Activated T-cell treated with anti-CD3 and anti-CD28 coated beads, Interleukin-2, amount 50 U/mL, for 4 hours (primary cell): ENCODE results near the gene ATP23. TPM values are rescaled to one million over a fixed set of nuclear protein-coding genes. Genes with fewer than 3 reads are reported as not detected.
A peak's percentile ranks its signal among the peaks of the same experiment; 100 is the strongest.

Source experiments
- ATAC-seq, 2 donors: fragments of 200-7000 bp; cut with Tn5 transposase; one replicate each; pipeline ENCODE4 v1.10.0; 2021
- DNase-seq: peaks from one replicate; pipeline ENCODE4 v3.0.0-alpha.2; 2020
- H3K27me3 Mint-ChIP-seq: one replicate; pipeline ENCODE4 v1.8.0; 2021; ENCODE audit warnings: low read depth, mixed read lengths
- H3K36me3 Mint-ChIP-seq: one replicate; pipeline ENCODE4 v1.8.0; 2022; ENCODE audit warnings: mixed read lengths; ENCODE audit not compliant: insufficient read depth
- H3K4me1 Mint-ChIP-seq: one replicate; pipeline ENCODE4 v1.8.0; 2021; ENCODE audit warnings: low read depth, mixed read lengths
- H3K4me3 Mint-ChIP-seq: one replicate; pipeline ENCODE4 v1.8.0; 2021; ENCODE audit warnings: mild to moderate bottlenecking, moderate library complexity, mixed read lengths
- H3K9me3 Mint-ChIP-seq: one replicate; pipeline ENCODE4 v1.8.0; 2021; ENCODE audit warnings: mixed read lengths
- total RNA-seq, 3 donors: library from RNA; stranded (reverse); gene quantifications; one replicate each; pipeline ENCODE4 v1.2.1, GENCODE V29; 2021

Gene ATP23
- total RNA-seq, 3 donors from 2014 or later: 3.3 to 7.0 (median 5.9) TPM

DNA sequence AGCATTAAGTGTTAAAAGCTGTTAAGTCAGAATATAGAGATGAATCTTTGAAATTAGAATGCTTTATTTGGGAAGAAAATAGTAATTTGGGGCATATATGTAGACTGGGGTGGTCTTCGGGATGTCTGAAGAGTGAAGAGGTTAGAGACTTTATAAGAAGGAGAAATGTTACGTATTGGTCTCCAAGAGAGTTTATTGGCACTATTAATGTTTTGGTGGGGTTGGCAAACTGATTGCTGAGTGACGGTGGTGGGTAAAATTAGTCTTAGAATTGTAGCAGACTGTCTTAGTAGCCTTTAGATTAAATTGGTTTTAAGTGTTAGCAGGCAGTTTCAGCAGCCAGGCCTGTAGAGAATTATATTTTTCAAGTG, 4.9 kb upstream of the ATP23 start:
- H3K27me3 Mint-ChIP-seq: no peaks in the 10 kb centered on the region
- no peaks in the 10 kb centered on the region for H3K9me3 Mint-ChIP-seq
- H3K4me1 Mint-ChIP-seq: peaks cover 30% of the 10 kb centered on the region
- DNase-seq: no peak
- H3K36me3 Mint-ChIP-seq: peaks cover 6% of the 10 kb centered on the region
- peak overlapping the region; percentile 77 for H3K4me3 Mint-ChIP-seq
- no peak for ATAC-seq

DNA sequence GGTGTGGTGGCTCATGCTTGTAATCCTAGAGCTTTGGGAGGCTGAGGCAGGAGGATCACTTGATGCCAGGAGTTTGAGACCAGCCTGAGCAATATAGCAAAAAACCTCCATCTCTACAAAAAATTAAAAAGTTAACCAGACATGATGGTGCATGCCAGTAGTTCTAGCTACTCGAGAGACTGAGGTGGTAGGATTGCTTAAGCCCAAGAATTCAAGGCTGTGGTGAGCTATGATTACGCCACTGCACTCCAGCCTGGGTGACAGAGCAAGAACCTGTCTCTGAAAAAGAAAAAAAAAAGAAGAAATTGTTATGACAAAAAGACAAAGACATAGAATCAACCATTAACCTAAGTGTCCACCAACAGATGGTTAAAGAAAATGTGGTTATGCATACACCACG, 2.1 kb upstream of the ATP23 start:
- H3K4me1 Mint-ChIP-seq: peaks cover 49% of the 10 kb centered on the region
- H3K9me3 Mint-ChIP-seq: no peaks in the 10 kb centered on the region
- H3K36me3 Mint-ChIP-seq: no peaks in the 10 kb centered on the region
- no peak overlapping the region for H3K4me3 Mint-ChIP-seq
- DNase-seq (no peak), ATAC-seq (no peak)
- no peaks in the 10 kb centered on the region for H3K27me3 Mint-ChIP-seq

DNA sequence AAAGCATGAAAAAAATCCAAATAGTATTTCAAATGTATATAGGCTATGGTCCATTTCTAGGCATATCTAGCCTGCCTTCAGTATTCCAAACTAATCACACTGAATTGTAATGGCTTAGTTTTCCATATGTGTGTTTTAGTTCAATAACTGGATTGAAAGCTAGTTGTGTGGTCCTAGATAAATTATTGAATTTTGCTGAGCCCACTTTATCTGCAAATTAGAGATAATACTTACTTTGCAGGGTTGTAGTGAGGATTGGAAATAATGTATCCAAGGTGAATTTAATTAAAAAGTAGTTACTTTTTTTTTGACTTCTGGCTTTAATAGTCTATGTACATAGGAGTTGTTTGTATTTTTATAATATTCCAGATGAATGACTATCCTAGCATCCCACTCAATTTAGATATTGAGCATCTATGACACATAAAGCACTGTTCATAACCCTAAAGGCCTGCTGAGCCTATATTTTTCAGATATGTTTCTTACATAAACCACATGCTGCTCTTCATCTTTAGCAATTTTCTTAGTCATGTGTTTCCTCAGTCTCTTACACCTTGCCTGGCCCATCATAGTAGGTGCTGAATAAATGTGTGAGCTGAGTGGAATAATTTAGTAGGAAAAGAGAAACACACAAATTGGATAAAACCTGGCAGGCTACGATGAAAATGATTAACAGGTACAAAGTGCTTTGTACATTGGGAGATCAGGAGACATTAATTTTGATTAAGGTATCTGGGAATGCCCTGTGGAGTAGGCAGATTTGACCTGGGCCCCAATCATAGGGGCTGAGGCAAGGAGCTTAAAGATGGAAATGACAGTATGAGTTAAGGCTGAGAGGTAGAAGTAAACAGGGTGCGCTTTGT, 1.1 kb upstream of the ATP23 start:
- no peak for ATAC-seq
- H3K4me1 Mint-ChIP-seq: peaks cover 45% of the 10 kb centered on the region

DNA sequence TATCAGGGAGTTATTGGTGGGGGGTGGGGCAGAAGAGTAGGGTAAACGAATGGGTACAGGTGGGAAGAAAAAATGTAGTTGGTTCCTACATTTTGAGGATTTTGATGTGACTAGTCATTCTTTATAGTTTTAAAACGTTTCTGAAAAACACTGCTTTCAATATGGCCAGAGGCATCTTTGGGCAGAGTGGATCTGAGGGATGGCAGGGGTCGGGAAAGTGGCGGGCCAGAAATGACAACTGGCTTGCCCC, 527 bp upstream of the ATP23 start:
- no peaks in the 10 kb centered on the region for H3K36me3 Mint-ChIP-seq

More for the DNA sequence above, 1.1 kb upstream of the ATP23 start:
- Mint-ChIP-seq H3K4me3 (peak overlapping the region; percentile 93), H3K9me3 (no peaks in the 10 kb centered on the region), H3K36me3 (no peaks in the 10 kb centered on the region), H3K27me3 (no peaks in the 10 kb centered on the region)
- no peak for DNase-seq

DNA sequence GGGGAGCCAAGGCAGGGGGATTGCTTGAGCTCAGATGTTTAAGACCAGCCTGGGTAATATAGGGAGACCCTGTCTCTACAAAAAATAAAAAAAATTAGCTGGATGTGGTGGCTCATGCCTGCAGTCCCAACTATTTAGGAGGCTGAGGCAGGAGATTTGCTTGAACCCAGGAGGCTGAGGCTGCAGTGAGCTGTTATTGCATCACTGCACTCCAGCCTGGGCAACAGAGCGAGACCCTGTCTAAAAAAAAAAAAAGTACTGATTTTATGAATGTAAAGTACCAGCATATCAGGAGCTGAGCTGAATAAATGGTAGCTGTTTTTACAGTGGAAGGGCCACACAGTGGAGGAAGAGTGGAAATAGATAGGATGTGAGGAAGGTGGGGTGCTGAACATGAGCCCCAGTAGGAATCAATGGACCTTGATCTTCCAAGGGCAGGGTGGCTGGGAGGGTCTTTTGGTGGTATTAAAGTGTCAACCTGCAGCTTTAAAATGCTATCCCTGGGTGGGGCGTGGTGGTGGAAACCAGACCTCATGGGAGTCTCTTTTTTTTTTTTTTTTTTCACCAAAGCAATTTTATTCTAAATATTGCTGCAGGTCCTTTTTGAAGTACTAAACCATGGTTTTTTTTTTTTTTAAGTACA, 2.2 kb downstream of the ATP23 start:
- Mint-ChIP-seq H3K4me1 (peaks cover 34% of the 10 kb centered on the region), H3K4me3 (no peak overlapping the region), H3K9me3 (no peaks in the 10 kb centered on the region), H3K36me3 (peaks cover 4% of the 10 kb centered on the region), H3K27me3 (no peaks in the 10 kb centered on the region)
- DNase-seq (no peak), ATAC-seq (no peak)

More for the DNA sequence above, 527 bp upstream of the ATP23 start:
- DNase-seq (no peak), ATAC-seq (no peak)
- H3K27me3 Mint-ChIP-seq: no peaks in the 10 kb centered on the region
- H3K4me1 Mint-ChIP-seq: peaks cover 39% of the 10 kb centered on the region
- H3K9me3 Mint-ChIP-seq: no peaks in the 10 kb centered on the region
- H3K4me3 Mint-ChIP-seq: peak overlapping the region; percentile 93

DNA sequence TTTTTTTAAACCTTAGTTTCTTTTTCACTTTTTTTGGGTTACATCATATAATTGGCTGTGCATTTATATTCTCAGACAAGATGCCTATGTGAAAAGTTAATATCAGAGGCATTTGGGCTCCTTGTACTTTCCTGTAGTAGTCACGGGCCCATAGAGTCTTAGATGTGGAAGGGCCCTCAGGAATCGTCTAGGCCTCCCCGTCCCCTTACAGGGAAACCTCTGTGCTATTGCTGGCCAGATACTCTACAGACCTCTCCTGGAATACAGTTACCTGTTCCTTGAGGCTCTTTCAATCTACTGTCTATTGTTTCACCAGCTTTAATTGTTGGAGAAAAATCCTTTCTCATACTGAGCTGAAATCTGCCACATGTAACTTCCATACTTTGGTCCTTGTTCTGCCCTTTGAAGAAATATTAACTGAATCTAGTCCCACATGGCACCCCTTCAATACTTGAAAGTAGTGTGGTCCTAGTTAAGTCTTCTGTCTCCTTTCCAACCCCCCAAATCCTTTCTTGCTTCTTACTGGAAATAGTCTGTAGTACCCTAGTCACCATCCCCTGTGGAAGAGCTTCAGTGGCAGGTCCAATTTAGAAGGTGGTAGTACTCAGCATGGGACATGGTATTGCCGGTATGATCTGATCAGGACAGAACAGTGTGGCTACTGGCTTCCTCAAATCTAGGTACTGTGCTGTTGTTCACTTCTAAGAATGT, 3.1 kb downstream of the ATP23 start:
- DNase-seq (no peak), ATAC-seq (no peak)
- Mint-ChIP-seq H3K4me3 (no peak overlapping the region), H3K4me1 (peaks cover 33% of the 10 kb centered on the region), H3K9me3 (no peaks in the 10 kb centered on the region), H3K27me3 (no peaks in the 10 kb centered on the region), H3K36me3 (peaks cover 11% of the 10 kb centered on the region)

DNA sequence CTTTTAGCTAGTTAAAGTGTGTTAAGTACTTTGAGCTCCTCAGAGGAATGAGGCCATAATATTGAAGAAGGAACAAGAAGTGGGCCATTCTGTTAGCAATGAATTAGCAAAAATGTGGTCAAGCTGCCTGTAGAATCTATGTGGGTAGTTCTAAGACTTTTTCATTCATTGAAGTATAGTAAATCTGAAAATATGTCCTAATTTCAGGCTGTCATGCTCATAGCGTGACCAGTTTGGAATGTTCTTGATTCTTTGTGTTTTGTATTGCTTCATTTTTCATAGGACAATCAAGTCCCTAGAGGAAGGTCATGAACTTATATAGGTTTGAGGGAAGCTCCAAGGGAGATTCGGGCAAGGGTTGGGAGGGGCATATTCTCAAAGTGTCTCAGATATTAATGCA, 11.4 kb downstream of the ATP23 start:
- ATAC-seq (no peak), DNase-seq (no peak)
- Mint-ChIP-seq H3K4me1 (no peaks in the 10 kb centered on the region), H3K4me3 (no peak overlapping the region), H3K9me3 (no peaks in the 10 kb centered on the region), H3K36me3 (peaks cover 50% of the 10 kb centered on the region), H3K27me3 (no peaks in the 10 kb centered on the region)

DNA sequence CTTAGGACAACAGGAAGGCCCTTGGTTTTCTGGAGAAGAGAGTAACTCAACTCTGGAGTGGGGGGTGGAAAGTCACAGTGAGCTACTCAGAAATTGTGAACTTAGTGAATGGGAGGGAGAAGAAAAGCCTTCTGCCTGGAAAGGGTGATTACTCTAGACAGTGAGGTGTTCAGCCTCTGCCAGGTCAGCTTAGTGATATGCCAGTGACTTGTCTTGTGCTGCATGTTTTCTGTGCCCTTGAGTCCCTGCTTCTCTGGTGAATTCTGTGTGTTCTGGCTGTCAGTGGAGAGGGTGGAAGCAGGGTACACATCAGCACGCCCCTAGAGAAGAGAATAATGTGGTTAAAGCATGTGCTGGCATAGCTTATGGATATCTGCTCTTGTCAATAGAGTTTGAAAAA, 13.4 kb downstream of the ATP23 start:
- H3K9me3 Mint-ChIP-seq: peaks cover 12% of the 10 kb centered on the region
- no peaks in the 10 kb centered on the region for H3K27me3 Mint-ChIP-seq
- no peak overlapping the region for H3K4me3 Mint-ChIP-seq
- no peak for ATAC-seq
- H3K4me1 Mint-ChIP-seq: no peaks in the 10 kb centered on the region
- H3K36me3 Mint-ChIP-seq: peaks cover 51% of the 10 kb centered on the region
- DNase-seq: no peak

DNA sequence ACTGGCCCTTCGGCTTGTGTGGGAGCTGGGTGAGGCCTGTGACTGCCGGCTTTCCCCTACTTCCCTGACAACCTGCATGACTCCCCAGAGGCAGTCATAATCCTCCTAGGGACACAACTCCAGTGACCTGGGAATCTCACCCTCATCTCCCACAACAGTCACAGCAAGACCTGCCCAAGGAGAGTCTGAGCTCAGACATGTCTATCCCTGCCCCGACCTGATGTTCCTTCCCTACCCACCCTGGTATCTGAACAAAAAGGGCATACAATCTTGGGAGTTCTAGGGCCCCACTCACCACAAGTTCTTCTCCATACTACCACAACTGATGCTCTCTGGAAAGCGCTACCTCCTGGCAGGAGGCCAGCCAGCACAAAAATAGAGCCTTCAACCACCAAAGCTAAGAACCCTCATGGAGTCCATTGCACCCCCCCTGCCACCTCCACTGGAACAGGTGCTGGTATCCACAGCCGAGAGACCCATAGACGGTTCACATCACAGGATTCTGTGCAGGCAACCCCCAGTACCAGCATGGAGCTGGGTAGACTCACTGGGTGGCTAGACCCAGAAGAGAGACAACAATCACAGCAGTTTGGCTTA, 16.8 kb downstream of the ATP23 start:
- no peaks in the 10 kb centered on the region for H3K4me1 Mint-ChIP-seq
- H3K27me3 Mint-ChIP-seq: no peaks in the 10 kb centered on the region
- DNase-seq (no peak), ATAC-seq (no peak)
- no peak overlapping the region for H3K4me3 Mint-ChIP-seq
- peaks cover 38% of the 10 kb centered on the region for H3K36me3 Mint-ChIP-seq
- H3K9me3 Mint-ChIP-seq: peaks cover 34% of the 10 kb centered on the region

DNA sequence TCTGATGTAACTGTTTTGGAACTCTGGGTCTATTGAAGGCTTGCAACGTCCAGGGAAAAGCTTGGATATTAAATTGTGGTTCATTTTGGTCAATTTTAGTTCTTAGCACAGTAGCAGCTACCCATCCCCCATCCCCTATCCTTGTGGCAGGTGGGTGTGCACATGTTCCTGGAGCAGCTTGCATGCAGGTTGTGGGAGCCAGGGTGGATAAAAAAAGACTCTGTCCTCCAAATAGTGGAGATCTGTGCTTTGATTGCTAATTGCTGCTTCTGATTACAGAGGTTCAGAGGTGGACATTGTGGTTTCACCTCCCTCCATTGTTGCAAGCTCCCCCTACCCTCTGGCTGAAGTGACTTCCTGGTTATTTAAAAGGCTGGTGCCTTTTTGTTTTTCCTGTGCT, 23.1 kb downstream of the ATP23 start:
- no peaks in the 10 kb centered on the region for H3K27me3 Mint-ChIP-seq
- no peak for ATAC-seq
- H3K36me3 Mint-ChIP-seq: peaks cover 2% of the 10 kb centered on the region
- no peaks in the 10 kb centered on the region for H3K4me1 Mint-ChIP-seq
- H3K9me3 Mint-ChIP-seq: peaks cover 48% of the 10 kb centered on the region
- no peak overlapping the region for H3K4me3 Mint-ChIP-seq
- DNase-seq: no peak

DNA sequence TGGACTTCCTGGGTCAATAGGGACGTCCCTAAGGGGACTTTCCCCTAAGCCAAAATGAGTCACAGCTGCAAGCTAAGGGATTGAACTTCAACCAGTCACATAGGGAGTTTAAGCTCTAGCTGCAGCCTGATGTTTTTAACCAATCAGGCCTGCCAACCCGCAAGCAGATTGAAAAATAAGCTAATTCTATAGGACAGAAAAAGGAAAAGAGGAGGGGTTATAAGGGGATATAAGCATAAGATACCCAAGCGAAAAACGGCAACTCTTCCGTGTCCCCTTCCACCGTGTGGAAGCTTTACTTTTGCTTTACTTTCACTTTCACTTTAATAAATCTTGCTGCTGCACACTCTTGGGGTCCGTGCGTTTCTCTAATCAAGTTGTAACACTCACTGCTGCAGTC, 24.4 kb downstream of the ATP23 start:
- H3K27me3 Mint-ChIP-seq: no peaks in the 10 kb centered on the region
- peaks cover 45% of the 10 kb centered on the region for H3K9me3 Mint-ChIP-seq
- no peak overlapping the region for H3K4me3 Mint-ChIP-seq
- H3K4me1 Mint-ChIP-seq: no peaks in the 10 kb centered on the region
- H3K36me3 Mint-ChIP-seq: peaks cover 1% of the 10 kb centered on the region
- no peak for DNase-seq
- ATAC-seq: no peak

DNA sequence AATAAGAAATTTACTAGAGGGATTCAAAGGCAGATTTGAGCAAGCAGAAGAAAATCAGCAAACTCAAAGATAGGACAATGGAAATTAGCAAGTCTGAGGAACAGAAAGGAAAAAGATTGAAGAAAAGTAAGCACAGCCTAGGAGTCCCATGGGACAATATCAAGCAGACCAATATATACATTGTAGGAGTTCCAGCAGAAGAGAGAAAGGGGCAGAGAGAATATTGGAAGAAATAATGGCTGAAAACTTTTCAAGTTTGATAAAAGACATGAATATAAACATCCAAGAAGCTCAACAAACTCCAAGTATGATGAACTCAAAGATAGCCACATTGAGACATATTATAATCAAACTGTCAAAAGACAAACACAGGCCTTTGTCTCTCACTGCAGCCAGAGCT, 25.2 kb downstream of the ATP23 start:
- Mint-ChIP-seq H3K4me3 (no peak overlapping the region), H3K9me3 (peaks cover 38% of the 10 kb centered on the region), H3K4me1 (no peaks in the 10 kb centered on the region), H3K27me3 (no peaks in the 10 kb centered on the region), H3K36me3 (peaks cover 1% of the 10 kb centered on the region)
- ATAC-seq (no peak), DNase-seq (no peak)

DNA sequence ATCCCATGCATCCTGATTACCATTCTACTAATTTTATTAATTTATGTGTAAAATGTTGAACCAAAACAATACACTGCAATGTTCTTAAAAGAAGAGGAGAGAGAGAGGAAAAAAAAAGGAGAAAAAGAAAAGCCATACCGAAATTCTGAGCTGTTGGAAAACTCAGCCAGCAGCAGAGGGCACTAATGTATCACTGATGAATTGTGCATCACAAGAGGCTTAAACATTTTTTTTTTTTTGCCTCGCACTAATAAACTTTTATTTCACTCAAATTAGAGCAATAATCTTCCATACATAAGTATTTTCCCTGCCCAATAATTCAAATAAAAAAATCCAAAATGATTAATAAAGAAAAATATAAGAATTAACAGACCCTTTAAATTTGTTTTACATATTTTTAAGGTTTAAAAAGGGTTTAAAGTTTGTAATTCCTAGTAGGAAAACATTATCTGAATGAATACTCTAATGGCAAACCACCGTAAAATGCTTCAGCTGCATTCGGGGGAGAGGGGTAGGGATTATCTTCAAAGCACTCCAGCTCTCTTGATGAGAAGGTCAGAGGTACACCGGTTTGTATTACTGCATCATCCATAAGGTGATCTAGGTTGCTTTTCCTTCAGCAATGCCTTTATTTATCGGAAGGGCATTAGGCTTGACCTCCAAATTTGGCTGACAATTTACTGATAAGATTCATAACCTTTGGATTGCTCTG, 41.9 kb downstream of the ATP23 start:
- no peak for ATAC-seq
- H3K4me3 Mint-ChIP-seq: no peak overlapping the region
- no peaks in the 10 kb centered on the region for H3K36me3 Mint-ChIP-seq
- no peaks in the 10 kb centered on the region for H3K4me1 Mint-ChIP-seq
- peaks cover 17% of the 10 kb centered on the region for H3K27me3 Mint-ChIP-seq
- no peaks in the 10 kb centered on the region for H3K9me3 Mint-ChIP-seq
- DNase-seq: no peak

DNA sequence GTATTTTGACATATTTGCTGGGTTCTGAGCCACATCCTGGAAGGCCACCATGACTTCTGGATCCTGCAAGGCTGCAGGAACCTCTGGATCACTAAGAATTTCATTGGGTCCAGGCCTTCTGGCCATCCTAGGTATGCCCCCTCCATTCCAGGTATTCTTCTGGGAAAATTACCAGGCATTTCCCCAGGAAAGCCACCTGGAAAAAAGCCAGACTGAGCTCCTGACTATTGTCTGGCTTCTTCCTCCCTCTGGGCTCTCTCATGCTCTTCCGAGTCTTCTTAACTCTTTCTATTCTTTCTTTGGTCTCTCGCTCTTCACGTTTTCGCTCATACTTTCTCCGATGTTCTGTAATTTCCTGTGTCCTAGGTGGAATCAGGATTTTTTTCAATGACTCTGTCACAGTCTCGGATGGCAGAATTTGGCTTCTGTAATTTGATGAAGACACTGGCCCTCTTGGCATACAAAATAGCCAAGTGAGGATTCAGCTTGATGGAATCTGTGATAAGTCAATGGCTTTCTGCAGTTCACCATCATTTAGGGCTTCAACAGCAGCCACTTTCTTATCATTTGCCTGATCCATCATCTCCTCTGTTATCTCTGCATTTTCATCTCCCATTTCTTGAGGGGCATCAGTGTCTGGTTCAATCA, 42.6 kb downstream of the ATP23 start:
- Mint-ChIP-seq H3K27me3 (peaks cover 14% of the 10 kb centered on the region), H3K4me1 (no peaks in the 10 kb centered on the region), H3K36me3 (no peaks in the 10 kb centered on the region), H3K9me3 (no peaks in the 10 kb centered on the region), H3K4me3 (no peak overlapping the region)
- DNase-seq (no peak), ATAC-seq (no peak)
